NK-92 treated with Interleukin-12 subunit alpha and Interleukin-12 subunit beta, amount 100 ng/mL, for 24 hours (cell line): Measurements from ENCODE around the gene ZNF37A.
A peak's percentile ranks its signal among the peaks of the same experiment; 100 is the strongest.
"Not testable (repeated sequence)": the region's sequence is repeated elsewhere in the genome, so short reads cannot be mapped to it uniquely, and the experiment has no call there.

Source experiments
- DNase-seq: peaks from one replicate; lab custom pipeline; 2025; lab: John Stamatoyannopoulos, UW

ZNF37A gene

DNA sequence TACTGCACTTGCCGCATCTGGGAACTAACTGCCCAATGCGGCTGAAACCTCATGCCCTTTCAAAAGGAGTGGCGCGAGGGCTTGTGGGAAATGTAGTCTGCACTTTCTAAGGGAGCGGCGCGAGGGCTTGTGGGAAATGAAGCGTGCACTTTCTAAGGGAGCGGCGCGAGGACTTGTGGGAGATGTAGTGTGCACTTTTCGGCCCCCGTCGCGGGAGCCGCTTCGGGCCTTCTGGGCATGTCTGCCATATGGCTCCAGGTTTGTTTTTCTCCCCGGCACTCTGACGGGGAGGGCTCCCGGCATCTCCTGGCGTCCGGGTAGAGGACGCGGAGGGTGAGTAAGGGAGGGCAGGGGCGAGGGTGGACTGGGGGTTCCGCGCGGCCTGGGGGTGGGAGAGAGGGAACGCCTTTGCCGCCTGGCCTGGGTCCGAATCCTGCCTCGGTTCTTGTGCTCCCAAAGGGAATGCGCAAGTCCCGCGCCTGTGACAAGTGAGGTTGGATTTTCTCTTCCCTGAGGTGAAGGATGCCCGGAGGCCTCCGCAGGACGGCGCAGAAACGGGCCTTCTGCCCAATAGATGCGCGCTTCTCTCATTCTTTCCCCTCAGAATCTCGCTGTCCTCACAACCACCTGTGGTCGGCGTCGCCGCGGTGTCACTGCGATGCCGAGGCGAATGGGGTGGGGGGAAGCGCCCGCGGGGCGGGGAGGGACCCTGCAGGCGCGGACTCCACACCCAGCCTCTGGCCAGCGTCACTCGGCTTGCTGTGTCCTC, at the start of gene ZNF37A:
TSS of gene ZNF37A (plus strand) at position 180 of the 769 bp plus-strand sequence. CDS start 2,281 bp downstream, outside the sequence.
- peak; percentile 77 for DNase-seq

DNA sequence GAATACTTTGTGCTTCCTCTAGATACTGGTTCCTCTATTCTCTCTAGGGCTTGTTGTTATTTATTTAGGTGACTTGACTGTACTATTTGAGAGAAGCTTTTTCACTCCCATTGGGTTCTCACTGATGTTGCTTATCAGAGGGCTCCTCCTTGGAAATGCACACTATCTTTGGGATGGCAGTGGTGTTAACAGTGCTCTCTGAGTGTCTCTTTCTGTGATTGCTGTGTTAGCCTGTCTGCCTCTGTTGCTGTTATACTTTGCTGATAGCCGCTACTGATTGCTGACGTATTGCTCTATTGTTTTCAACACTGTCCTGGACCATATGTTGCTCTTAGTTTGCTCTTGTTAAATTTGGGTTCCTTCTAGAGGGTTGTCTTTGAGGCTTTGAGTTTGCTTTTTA, 49.0 kb upstream of the ZNF37A start:
- DNase-seq, result no peak

- DNase-seq, result no peak
Measured at GRCh38 chr10:38047666-38048065, 46.5 kb upstream of the ZNF37A start.

- no peak for DNase-seq
Measured at GRCh38 chr10:38050212-38050611, 43.9 kb upstream of the ZNF37A start.

DNA sequence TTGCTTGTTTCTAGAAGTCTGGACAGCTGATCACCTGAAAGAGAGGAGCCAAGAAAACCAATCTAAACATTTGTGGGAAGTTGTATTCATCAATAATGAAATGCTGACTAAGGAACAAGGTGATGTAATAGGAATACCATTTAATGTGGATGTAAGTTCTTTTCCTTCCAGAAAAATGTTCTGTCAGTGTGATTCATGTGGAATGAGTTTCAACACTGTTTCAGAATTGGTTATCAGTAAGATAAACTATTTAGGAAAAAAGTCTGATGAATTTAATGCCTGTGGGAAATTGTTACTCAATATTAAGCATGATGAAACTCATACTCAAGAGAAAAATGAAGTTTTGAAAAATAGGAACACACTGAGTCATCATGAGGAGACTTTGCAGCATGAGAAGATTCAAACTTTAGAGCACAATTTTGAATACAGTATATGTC, 39.8 kb upstream of the ZNF37A start:
- DNase-seq, result no peak

GRCh38 chr10:38055274-38055894, 38.8 kb upstream of the ZNF37A start:
- DNase-seq, result not testable (repeated sequence)

- not testable (repeated sequence) for DNase-seq
Measured at GRCh38 chr10:38069663-38070062, 24.5 kb upstream of the ZNF37A start.

GRCh38 chr10:38070501-38070900, 23.6 kb upstream of the ZNF37A start:
- DNase-seq, result no peak

GRCh38 chr10:38072552-38072951, 21.6 kb upstream of the ZNF37A start:
- no peak for DNase-seq

DNA sequence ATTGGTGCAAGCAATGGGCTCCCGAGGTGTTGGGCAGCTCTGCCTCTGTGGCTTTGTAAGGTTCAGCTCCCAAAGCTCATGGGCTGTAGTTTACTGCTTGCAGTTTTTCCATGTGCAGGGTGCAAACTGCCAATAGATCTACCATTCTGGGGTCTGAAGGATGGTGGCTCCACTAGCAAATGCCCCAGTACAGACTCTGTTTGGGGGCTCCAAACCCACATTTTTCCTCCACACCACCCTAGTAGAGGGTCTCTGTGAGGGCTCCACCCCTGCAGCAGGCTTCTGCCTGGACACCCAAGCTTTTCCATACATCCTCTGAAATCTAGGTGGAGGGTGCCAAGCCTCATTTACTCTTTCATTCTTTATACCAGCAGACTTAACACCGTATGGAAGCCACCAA, 17.4 kb upstream of the ZNF37A start:
- no peak for DNase-seq

- DNase-seq, result not testable (repeated sequence)
Measured at GRCh38 chr10:38093318-38093717, 819 bp upstream of the ZNF37A start.

GRCh38 chr10:38093816-38094157, 350 bp upstream of the ZNF37A start:
- DNase-seq, result no peak

GRCh38 chr10:38094927-38095574, 914 bp downstream of the ZNF37A start:
- no peak for DNase-seq

DNA sequence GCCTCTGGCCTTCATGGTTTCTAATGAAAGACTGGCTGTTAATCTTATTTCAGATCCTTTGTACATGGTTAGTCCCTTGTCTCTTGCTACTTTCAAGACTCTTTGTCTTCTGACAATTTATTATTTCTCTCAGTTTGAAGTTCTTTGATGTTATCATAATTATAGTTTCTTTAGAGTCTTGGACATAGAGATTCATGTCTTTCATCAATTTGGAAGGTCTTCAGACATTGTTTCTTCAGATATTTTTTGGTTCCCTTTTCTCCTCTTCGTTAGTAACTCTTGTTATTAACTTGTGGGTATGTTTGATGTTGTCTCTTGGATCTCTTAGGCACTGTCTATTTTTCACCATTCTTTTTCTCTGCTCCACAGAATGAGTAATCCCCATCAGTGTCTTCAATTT, 8.7 kb downstream of the ZNF37A start:
- DNase-seq, result no peak

DNA sequence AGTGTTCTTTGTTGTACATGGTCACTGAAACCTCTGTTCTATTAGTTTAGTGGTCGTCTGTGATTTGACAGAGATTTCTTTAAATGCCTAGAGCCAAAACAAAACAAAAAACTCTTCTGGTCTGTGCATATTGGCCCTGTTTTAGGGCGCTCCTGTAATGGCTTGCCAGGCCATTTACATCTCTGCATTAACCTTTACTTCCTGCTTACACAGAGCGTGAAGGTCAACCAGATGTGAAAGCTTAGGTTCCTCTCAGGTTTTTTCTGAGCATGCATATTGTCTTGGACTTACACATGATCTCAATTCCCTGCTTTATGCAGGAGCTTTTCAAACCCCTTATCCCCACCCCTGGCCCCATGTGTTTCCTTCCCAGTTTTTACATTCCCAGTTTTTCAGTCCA, 9.6 kb downstream of the ZNF37A start:
- no peak for DNase-seq

DNA sequence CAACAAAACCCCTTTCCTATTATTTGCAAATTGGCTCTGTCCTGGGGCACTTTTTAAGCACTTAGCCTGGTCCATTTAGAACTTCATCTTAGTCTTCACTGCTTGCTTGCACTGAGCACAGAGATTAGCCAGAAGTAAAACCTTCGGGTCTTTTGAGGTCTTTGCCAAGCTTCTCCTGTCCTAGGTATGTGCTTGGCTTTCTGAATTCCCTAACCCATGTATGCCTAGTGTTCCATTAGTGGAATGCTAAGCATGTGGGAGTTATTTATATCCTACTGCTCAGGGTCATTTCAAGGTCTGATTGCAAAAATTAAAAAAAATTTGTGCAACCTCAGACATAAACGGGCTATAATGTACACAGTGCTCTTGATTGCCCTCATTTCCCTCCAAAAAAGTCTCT, 18.0 kb downstream of the ZNF37A start:
- DNase-seq, result no peak

DNA sequence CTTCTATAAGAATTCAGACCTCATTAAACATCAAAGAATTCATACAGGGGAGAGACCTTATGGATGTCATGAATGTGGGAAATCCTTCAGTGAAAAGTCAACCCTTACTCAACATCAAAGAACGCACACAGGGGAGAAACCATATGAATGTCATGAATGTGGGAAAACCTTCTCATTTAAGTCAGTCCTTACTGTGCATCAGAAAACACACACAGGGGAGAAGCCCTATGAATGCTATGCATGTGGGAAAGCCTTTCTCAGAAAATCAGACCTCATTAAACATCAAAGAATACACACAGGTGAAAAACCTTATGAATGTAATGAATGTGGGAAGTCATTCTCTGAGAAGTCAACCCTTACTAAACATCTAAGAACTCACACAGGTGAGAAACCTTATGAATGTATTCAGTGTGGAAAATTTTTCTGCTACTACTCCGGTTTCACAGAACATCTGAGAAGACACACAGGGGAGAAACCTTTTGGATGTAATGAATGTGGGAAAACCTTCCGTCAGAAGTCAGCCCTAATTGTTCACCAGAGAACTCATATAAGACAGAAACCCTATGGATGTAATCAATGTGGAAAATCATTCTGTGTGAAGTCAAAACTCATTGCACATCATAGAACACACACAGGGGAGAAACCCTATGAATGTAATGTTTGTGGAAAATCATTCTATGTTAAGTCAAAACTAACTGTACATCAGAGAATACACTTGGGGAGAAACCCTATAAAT, 24.1 kb downstream of the ZNF37A start:
- no peak for DNase-seq

- no peak for DNase-seq
Measured at GRCh38 chr10:38119038-38119437, 24.9 kb downstream of the ZNF37A start.

DNA sequence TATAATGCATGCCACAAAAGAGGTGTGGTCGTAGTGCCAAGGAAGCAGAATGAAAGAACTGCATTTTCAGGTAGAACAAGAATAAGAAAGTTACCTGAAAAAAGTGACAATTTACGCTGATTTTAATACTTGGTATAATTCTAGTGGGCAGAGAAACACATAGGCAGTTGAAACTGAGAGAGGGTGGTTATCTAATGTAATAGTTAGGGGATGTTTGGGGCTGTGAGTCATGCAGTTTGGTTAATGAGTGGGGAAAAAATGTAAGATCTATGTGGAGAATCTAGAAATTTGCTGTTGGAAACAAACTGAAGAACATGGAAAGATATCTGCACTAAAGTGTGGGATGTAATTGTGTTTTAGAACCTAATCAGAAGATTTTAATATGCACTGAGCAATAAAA, 33.7 kb downstream of the ZNF37A start:
- DNase-seq, result no peak

DNA sequence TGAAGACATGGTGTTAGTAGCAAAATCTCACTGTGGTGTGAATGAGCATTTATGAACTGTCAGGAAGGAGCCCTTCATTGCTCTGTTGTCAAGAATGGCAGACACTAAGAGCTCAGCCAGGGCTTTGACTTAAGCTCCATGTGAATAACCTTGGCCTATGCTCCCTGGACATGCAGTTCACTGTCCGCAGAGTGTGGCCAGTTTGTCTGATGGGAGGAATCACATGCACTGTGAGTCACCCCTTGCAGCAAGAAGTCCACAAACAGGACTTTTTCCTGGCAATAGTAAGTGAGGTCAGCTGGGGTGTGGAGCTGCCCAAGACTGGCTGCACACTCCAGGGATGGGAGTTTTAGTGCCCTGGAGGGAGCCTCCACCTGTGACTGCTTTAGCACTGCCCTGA, 49.5 kb downstream of the ZNF37A start:
- no peak for DNase-seq

GRCh38 chr10:38146579-38147333, 52.6 kb downstream of the ZNF37A start:
- no peak for DNase-seq

DNA sequence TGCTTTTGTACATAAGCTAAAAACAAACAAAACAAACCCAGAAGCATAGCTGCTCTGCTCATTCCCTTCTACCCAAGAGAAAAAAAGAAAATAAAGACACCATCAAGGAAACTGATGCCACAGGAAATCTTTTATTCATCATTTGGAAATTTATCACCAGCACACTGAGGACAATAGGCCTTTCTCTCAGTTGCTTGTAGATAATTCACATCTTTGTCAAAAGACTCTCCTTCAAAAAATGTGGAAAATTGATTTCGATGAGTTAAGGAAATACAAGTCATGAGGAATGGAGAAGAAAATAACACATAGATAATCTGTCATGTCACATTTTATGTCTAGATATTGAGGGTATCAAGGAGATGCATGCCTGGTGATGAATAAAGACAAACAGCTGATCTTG, 53.5 kb downstream of the ZNF37A start:
- DNase-seq, result no peak
